Gastroesophageal sphincter (tissue), 3 donors: Measurements from ENCODE around the gene SPDYC.

Experiments
- CTCF ChIP-seq, 4 experiments: fragments of 200-600 bp in 2 of 4; fragments of 450-650 bp in 2 of 4; sonication (generic) in 1 of 4; IDR thresholded peaks; one replicate each; pipeline ENCODE4 v1.5.1; 2017 to 2019; ENCODE audit warnings: antibody characterized with exemption in 4 of 4, mild to moderate bottlenecking in 2 of 4, moderate library complexity in 2 of 4
- POLR2AphosphoS5 ChIP-seq: sonication (generic); formaldehyde crosslinking; IDR thresholded peaks from one replicate; pipeline ENCODE4 v1.6.1; 2017; ENCODE audit warnings: antibody characterized with exemption

- TF ChIP-seq CTCF (IDR thresholded peaks at IDR 0.05), result no peak
- no peak for TF ChIP-seq POLR2AphosphoS5
Measured at GRCh38 chr11:65125197-65126056, 44.6 kb upstream of the SPDYC start.
